Stimulated activated CD8-positive, alpha-beta memory T cell treated with anti-CD3 and anti-CD28 coated beads, Interleukin-7, amount 100 ng/mL, for 4 hours (primary cell): ENCODE results near the gene TTC28.
"Not testable (repeated sequence)": the region's sequence is repeated elsewhere in the genome, so short reads cannot be mapped to it uniquely, and the experiment has no call there.

Experiments
- DNase-seq, 2 donors: peaks; one replicate each; pipeline ENCODE4 v3.0.0-alpha.2; 2020; ENCODE audit warnings: low read depth in 2 of 2

TTC28 gene

GRCh38 chr22:28229566-28230485 is 449.8 kb downstream of the TTC28 start:
- no peak for DNase-seq

DNA sequence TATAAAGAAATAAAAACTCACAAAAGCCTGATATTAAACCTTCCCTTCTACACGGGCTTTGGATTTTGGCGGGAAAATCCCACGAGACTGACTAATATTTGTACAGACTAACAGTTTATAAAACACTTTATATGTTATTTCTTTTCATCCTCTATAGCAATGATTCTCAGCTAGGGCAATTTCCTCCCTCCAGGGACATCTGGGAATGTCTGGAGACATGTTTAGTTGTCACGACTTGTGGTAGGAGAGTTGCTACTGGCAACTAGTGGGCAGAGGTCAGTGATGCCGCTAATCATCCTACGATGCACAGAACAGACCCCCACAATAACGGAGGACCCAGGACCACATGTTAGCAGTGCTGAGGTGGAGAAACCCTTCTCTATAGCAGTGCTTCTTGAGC is 455.8 kb downstream of the TTC28 start:
- DNase-seq = no peak

DNA sequence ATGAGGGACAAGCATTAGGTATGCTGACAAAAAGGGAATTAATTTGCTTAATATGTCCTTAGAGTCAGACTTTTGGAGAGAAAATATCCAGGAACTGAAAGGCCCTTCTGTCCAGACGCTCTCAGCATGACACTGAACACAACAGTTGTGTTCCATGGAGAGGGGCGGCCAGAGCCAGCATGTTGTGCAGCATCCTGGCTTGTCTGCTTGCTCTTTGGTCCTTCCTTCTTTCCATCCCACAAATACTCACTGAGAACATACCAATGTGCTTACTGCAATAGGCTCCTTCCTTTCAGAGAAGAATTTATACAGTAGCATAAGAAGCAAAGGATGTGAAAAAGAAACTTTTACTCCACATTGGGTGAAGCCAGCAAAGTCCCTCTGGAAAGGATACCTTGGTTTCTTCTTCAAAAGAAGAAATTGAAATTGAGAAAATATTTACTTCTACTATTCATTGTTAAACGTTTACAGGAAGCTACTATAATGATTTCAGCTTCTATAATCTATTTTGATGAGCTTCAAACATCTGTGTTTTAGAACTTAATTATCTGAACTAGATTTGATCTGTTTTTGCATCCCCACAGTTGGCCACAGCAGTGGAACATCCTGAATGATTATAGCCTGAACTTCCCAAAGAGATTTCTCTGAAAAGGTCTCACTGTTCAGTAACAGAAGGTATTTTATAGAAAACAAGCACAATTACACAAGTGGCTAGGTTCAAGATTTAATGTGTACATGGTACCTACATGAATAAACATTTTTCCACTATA is 456.5 kb downstream of the TTC28 start:
- no peak for DNase-seq

DNA sequence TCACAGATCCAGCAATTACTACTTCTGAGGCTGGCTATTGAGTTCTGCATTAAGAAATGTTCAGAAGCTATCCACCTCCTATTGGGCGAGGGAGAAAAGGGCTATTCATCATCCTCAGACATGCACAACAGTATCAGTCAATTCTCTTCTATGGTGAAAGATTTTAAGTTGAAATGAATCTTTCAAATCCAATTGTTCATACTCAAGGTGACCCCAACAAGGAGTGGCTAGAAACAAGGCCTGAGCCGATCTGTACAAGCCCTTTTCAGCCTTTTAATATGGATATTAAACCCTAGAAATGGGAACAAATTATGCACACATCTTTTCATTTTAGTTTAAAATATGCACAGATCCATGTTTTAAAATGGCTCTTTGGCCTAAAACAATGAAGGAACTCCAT is 457.1 kb downstream of the TTC28 start:
- no peak for DNase-seq

- DNase-seq = no peak
Observed at GRCh38 chr22:28222052-28222451, 457.6 kb downstream of the TTC28 start.

- no peak for DNase-seq
Observed at GRCh38 chr22:28220626-28221363, 458.8 kb downstream of the TTC28 start.

- DNase-seq = no peak
Observed at GRCh38 chr22:28217277-28217676, 462.4 kb downstream of the TTC28 start.

GRCh38 chr22:28214750-28215149 is 464.9 kb downstream of the TTC28 start:
- DNase-seq = not testable (repeated sequence)

DNA sequence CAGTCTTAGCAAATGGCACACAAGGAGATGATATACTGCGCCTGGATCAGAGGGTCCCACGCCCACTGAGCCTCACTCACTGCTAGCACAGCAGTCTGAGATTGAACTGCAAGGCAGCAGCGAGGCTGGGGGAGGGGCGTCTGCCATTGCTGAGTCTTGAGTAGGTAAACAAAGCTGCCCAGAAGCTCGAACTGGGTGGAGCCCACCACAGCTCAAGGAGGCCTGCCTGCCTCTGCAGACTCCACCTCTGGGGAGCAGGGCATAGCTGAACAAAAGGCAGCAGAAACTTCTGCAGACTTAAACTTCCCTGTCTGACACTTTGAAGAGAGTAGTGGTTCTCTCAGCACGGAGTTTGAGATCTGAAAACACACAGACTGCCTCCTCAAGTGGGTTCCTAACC is 470.2 kb downstream of the TTC28 start:
- not testable (repeated sequence) for DNase-seq

DNA sequence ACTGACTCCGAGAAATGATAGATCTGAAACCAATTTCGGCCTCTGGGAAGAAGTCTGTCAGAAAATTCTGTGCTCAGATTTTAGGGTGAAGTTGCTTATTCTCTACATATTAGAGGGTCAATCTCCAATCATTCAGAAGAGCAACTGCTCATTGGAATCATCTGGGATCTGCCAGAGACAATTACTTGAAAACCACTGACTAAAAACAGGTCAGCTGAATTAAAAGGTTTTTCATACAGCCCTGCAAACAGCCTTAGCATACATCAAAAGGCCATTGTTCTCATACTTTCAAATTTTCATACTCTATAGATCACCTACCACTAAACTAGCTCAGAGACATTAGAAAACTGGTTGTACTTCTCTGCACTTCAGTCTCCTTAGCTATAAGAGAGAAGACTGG is 470.9 kb downstream of the TTC28 start:
- DNase-seq = no peak

- DNase-seq = no peak
Observed at GRCh38 chr22:28208036-28208435, 471.6 kb downstream of the TTC28 start.

DNA sequence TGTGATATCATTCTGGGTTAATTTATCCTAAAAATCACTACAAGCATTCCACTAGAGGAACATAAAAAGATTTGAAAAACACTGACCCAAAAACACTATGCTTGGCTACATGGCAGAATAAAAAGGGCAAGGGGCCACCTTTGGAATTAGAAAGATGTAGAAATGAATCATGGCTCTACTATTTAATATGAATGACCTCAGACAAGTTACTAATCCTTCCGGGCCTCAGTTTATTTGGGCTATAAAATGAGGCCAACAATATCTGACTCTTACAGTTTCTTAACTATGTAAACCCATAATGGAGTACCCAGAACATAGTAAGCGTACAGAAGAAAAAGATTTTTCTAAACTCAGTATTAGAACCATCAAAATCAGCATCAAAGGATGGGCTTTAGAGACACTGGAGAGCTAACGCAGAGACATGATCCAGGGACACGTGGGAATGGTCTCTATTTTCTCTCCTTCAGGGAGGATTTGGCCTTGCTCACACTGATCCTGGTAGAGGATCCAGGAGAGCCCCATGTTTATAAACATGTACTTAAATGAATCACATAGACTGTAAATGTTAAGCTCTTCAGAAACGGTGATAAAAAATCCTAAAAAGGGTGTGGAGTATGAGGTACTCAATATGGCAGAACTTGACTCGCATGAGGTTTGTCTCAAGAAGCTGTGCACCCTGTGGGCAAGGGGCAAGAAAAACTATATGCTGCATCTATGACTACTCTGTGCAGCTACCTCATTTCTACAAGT is 472.2 kb downstream of the TTC28 start:
- no peak for DNase-seq

GRCh38 chr22:28205926-28206325 is 473.7 kb downstream of the TTC28 start:
- no peak for DNase-seq

- DNase-seq = no peak
Observed at GRCh38 chr22:28204382-28204781, 475.3 kb downstream of the TTC28 start.

DNA sequence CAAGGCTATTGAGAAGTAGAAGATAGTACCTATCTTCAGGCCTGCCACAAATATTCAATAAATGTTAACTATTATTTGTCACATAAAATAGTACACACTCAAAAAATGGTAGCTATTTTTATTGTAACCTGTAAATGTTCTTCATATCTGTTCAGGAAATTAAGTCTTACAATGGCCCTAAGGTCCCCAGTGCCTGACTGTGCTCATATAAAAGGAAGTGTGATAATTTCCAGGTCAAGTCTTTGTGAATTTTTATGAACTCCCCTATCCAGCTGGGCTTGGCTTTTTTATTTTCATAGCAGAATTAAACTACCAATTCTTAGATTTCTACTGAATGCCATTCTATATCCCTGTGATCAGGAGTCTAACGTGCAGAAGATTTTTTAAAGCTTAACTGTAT is 476.4 kb downstream of the TTC28 start:
- DNase-seq = no peak

DNA sequence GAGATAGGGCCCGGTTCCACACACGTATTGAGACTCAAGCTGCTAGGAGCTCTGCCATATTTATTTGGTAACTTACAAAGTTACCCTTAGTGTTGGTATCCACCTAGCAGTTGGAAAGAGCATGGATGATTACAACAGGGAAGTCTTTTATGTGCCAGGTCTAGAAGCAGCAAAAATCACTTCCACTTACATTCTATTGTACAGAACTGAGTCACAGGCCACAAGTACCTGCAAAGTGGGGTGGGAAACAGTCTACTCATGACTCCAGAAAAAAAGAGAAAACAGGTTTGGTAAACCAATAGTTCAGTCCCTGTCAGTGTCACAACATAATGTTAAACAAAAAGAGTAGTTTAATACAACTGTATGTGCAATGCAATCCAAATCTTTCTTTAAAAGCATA is 480.9 kb downstream of the TTC28 start:
- no peak for DNase-seq

DNA sequence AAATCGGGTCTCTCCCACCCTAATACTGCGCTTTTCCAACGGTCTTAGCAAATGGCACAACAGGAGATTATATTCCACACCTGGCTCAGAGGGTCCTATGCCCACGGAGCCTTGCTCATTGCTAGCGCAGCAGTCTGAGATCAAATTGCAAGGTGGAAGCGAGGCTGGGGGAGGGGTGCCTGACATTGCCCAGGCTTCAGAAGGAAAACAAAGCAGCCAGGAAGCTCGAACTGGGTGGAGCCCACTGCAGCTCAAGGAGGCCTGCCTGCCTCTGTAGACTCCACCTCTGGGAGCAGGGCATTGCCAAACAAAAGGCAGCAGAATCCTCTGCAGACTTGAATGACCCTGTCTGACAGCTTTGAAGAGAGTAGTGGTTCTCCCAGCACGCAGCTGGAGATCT is 488.1 kb downstream of the TTC28 start:
- not testable (repeated sequence) for DNase-seq

- DNase-seq = no peak
Observed at GRCh38 chr22:28188178-28188879, 491.3 kb downstream of the TTC28 start.

DNA sequence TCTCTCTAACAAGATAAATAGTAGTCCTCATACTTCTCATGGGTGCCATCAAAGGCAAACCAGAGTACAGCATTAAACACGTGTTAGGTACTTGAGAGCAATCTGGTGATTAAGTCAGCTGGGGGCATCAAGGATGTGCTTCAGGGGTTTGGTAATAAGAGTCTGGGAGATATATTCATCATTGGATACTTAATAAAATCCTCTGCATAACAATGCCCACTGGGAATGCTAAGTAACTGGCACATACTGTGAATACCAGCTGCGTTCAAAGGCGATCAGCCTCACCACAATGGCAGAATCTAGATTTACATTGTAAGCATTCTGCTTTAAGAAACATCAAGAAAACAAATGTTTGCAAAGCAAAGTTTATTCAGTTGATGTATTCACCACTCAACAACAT is 492.0 kb downstream of the TTC28 start:
- no peak for DNase-seq

DNA sequence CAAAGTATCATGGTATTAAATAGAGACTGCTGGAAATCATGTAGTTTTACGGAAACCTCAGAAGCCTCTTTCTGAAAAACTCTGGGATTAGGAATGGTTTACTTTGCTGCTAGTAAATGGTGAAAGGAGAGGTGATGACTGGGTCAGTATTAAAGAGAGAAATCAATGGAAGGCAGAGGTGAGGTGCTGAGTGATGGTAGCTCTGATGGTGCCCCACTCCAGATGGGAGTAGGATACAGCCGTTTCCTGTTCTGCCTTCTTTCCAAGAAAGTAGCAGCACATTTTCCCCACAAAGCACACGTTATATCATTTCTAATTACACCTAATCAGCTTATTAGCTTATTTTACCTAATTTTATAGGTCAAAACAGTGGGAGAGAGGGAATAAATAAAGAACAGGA is 493.0 kb downstream of the TTC28 start:
- no peak for DNase-seq

- DNase-seq = no peak
Observed at GRCh38 chr22:28185130-28185529, 494.5 kb downstream of the TTC28 start.
